Measurements from ENCODE around the gene CFAP157.

DNA sequence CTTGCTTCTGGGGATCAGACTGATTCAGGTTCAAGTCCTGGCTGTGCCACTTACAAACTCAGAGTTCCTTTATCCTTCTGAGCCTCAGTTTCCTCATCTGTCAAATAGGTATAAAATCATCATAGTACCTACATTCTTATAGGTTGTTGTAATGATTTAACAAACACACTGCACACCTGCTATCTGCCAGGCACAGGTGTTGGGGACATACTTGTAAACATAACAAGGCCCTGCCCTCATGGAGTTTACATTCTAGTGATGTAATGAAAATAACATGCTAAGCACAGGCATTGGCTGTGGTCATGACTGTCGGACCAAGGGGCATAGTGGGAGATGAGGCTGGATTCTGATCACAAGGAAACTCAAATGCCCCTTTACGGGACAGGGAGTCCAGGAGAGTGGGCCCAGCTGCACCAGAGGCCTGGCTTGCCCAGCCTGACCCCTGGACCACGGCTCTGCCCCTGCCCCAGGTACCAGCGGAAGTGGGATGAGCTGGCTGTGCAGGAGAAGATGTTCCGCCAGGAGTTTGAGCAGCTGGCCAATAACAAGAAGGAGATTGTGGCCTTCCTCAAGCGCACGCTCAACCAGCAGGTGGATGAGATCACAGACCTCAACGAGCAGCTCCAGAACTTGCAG lies 2.3 kb downstream of the CFAP157 start:
- TF ChIP-seq CTCF (IDR thresholded peaks at IDR 0.05), result no peak
- TF ChIP-seq POLR2A (IDR thresholded peaks at IDR 0.05), result no peak

All from Peyer's patch (tissue), 4 donors.